Endothelial cell of umbilical vein (primary cell): ENCODE results near the gene SSTR5. TPM values are rescaled to one million over a fixed set of nuclear protein-coding genes. Genes with fewer than 3 reads are reported as not detected.

ENCODE experiments used
- BruUV-seq: library from RNA; stranded (reverse); fragments of 400-500 nt; replicated peaks from 2 replicates; lab custom pipeline; 2021; lab: Mats Ljungman, UMichigan
- CTCF ChIA-PET: fragments of 300-600, 350-600 bp; sonication (Branson Sonifier 250); formaldehyde crosslinking; loops from one replicate; lab custom pipeline; 2021; ENCODE audit warnings: antibody characterized with exemption, inconsistent platforms; lab: Charles Lee
- POLR2A ChIA-PET: fragments of 300-600, 350-600 bp; sonication (Branson Sonifier 250); formaldehyde crosslinking; loops from one replicate; lab custom pipeline; 2021; ENCODE audit warnings: antibody characterized with exemption, inconsistent platforms; lab: Charles Lee
- DNase-seq: peaks from one replicate; pipeline ENCODE4 v3.0.0-alpha.2; 2011; ENCODE audit warnings: low read depth, low spot score
- FAIRE-seq: peaks from 2 replicates; lab custom pipeline; 2011; peaks lifted over from hg19 to GRCh38; lab: Jason Lieb, UNC
- H2AFZ ChIP-seq: 2 replicates; pipeline ENCODE4 v1.6.0; 2012; ENCODE audit warnings: low read depth, low read length, control low read depth, inconsistent platforms
- H3K27ac ChIP-seq: 2 replicates; pipeline ENCODE4 v1.5.1; 2011; ENCODE audit warnings: low read depth, mild to moderate bottlenecking, control low read depth, low read length, moderate library complexity; ENCODE audit not compliant: insufficient read depth
- H3K27me3 ChIP-seq, 2 experiments: 2 replicates each; pipeline versions ENCODE4 v1.6.0 to v1.6.1; 2011; ENCODE audit warnings: low read length in 2 of 2, mixed read lengths in 1 of 2; ENCODE audit not compliant: control insufficient read depth in 2 of 2, insufficient read depth in 2 of 2
- H3K36me3 ChIP-seq, 2 experiments: 2 replicates in 1 of 2; 3 replicates in 1 of 2; pipeline ENCODE4 v1.5.1; 2011; ENCODE audit warnings: low read length in 2 of 2, mild to moderate bottlenecking in 1 of 2, moderate library complexity in 1 of 2; ENCODE audit not compliant: control insufficient read depth in 2 of 2, insufficient read depth in 2 of 2; ENCODE audit errors: extremely low read depth in 1 of 2
- H3K4me1 ChIP-seq: 3 replicates; pipeline ENCODE4 v1.5.1; 2011; ENCODE audit warnings: mild to moderate bottlenecking, low read length; ENCODE audit not compliant: control insufficient read depth, insufficient read depth; ENCODE audit errors: extremely low read depth
- H3K4me2 ChIP-seq: 2 replicates; pipeline ENCODE4 v1.6.1; 2011; ENCODE audit warnings: low read length, control low read depth, mixed read lengths; ENCODE audit not compliant: insufficient read depth
- H3K4me3 ChIP-seq, 3 experiments: fragments of 200-600 bp in 1 of 3; sonication (generic), shearing (Covaris generic) in 1 of 3; replicated peaks in 1 of 3; 2 replicates each; pipeline ENCODE4 v1.5.1; 2011 to 2016; ENCODE audit warnings: control low read depth in 3 of 3, low read length in 3 of 3, mild to moderate bottlenecking in 2 of 3, inconsistent platforms in 1 of 3, low read depth in 1 of 3, moderate library complexity in 1 of 3; ENCODE audit not compliant: insufficient read depth in 1 of 3
- H3K79me2 ChIP-seq: 2 replicates; pipeline ENCODE4 v1.6.0; 2012; ENCODE audit warnings: low read length, inconsistent platforms; ENCODE audit not compliant: control insufficient read depth, insufficient read depth
- H3K9ac ChIP-seq: replicated peaks from 2 replicates; pipeline ENCODE3; 2011; ENCODE audit warnings: low read length, control low read depth; ENCODE audit not compliant: insufficient read depth; ENCODE audit errors: extremely low read depth
- H3K9me1 ChIP-seq: replicated peaks from 3 replicates; pipeline ENCODE4 v1.6.0; 2011; ENCODE audit warnings: mild to moderate bottlenecking, low read length; ENCODE audit not compliant: control insufficient read depth, insufficient read depth; ENCODE audit errors: extremely low read depth
- H3K9me3 ChIP-seq: replicated peaks from 2 replicates; pipeline ENCODE4 v1.5.1; 2012; ENCODE audit warnings: low read length, inconsistent platforms; ENCODE audit not compliant: control insufficient read depth, insufficient read depth
- H4K20me1 ChIP-seq: replicated peaks from 2 replicates; pipeline ENCODE3; 2011; ENCODE audit warnings: mild to moderate bottlenecking, low read length; ENCODE audit not compliant: control insufficient read depth, insufficient read depth; ENCODE audit errors: extremely low read depth
- CTCF ChIP-seq, 2 donors: IDR thresholded peaks; 1 replicate in 1 of 2; 2 replicates in 1 of 2; pipeline ENCODE4 v1.5.1; 2011; ENCODE audit warnings: low read length in 2 of 2, mild to moderate bottlenecking in 2 of 2, moderate library complexity in 2 of 2, control low read depth in 1 of 2, inconsistent platforms in 1 of 2, low read depth in 1 of 2; ENCODE audit not compliant: insufficient read depth in 1 of 2; ENCODE audit errors: extremely low read depth in 1 of 2
- EZH2 ChIP-seq: IDR thresholded peaks from 2 replicates; pipeline ENCODE4 v1.6.1; 2012; ENCODE audit warnings: borderline replicate concordance, low read depth, mild to moderate bottlenecking, moderate library complexity, low read length, inconsistent platforms; ENCODE audit not compliant: severe bottlenecking
- FOS ChIP-seq: IDR thresholded peaks from 2 replicates; pipeline ENCODE4 v1.6.1; 2011; ENCODE audit warnings: mild to moderate bottlenecking, low read length, moderate library complexity, borderline replicate concordance; ENCODE audit not compliant: insufficient read depth
- JUN ChIP-seq: IDR thresholded peaks from 2 replicates; pipeline ENCODE4 v1.6.1; 2011; ENCODE audit warnings: borderline replicate concordance, low read depth; ENCODE audit not compliant: insufficient read length, insufficient read depth
- MYC ChIP-seq: IDR thresholded peaks from one replicate; pipeline ENCODE4 v1.6.1; 2011; ENCODE audit warnings: mild to moderate bottlenecking, low read depth, low read length
- POLR2A ChIP-seq: IDR thresholded peaks from 2 replicates; pipeline ENCODE4 v1.6.1; 2012; ENCODE audit warnings: low read depth, mild to moderate bottlenecking, control low read depth, low read length
- POLR2AphosphoS5 ChIP-seq: IDR thresholded peaks from 2 replicates; pipeline ENCODE4 v1.6.1; 2012; ENCODE audit warnings: low read depth, mild to moderate bottlenecking, control low read depth, low read length, moderate library complexity; ENCODE audit not compliant: insufficient read depth
- dilution Hi-C: fragments of 300-500 bp; cut with MboI; formaldehyde crosslinking; loops from one replicate; pipeline ENCODE4 v1.15.0; 2019; ENCODE audit warnings: low sequenced_read_pairs; ENCODE audit not compliant: extremely low pct_ligation_motif_present
- intact Hi-C: fragments of 100-400 bp; cut with micrococcal nuclease; formaldehyde crosslinking; loops from one replicate; pipeline ENCODE4 v1.10.0; 2022
- polyA plus RNA-seq, 4 experiments: library from polyadenylated mRNA; depleted of rRNA in 3 of 4; stranded (reverse) in 3 of 4; unstranded in 1 of 4; fragments of >200 nt; gene quantifications; 2 replicates each; pipeline versions ENCODE4 v1.2.1 to v1.2.3, GENCODE V29; 2011 to 2012; ENCODE audit warnings: missing spikeins in 1 of 4
- total RNA-seq: library from RNA; stranded (reverse); gene quantifications from 2 replicates; pipeline ENCODE4 v1.2.3, GENCODE V29; 2021
- TF ChIP-seq, protein P1 (sequence below): IDR thresholded peaks from 2 replicates; pipeline ENCODE4 v1.6.1; 2011; ENCODE audit not compliant: insufficient read depth, insufficient read length

The SSTR5 gene
- total and polyA plus RNA-seq, 2 donors (not counting 3 experiments of a cell fraction or from before 2014, with no cell fraction given), result 0.24 to 0.52 TPM

DNA sequence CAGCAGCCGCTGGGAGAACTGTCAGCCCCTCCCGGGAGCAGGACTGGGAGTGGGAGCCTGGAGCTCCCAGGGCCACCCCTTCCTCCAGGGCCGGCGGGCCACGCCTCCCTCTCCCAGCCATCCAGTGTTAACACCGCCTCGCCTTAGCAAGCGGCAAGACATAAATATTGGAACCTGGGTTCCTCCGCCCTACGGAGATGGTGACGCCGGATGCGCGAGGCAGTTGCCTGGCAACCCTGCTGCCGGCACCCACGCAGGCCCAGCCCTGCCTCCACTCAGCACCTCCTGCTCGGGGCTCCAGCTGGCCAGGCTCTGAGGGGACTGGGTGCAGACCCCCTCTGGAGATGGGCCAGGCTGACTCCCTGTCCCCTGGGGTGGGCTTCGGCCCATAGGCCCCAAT lies 52.9 kb downstream of the SSTR5 start:
- Histone ChIP-seq H3K4me3 (no peak overlapping the region), H3K9me3 (no peaks in the 10 kb centered on the region), H3K4me1 (no peaks in the 10 kb centered on the region), H3K4me2 (no peak overlapping the region), H3K9me1 (no peaks in the 10 kb centered on the region), H4K20me1 (no peaks in the 10 kb centered on the region), H3K27ac (no peak overlapping the region), H3K36me3 (no peaks in the 10 kb centered on the region), H2AFZ (no peak overlapping the region), H3K27me3 (no peaks in the 10 kb centered on the region), H3K79me2 (no peaks in the 10 kb centered on the region), H3K9ac (no peak overlapping the region)
- dilution Hi-C loops, result no loop called here
- TF ChIP-seq MYC (no peak), FOS (no peak), JUN (no peak), POLR2A (no peak), CTCF (IDR thresholded peaks at IDR 0.05; ENCODE audit: extremely low read depth in 1 of 2, insufficient read depth in 1 of 2, low read depth in 1 of 2, low read length in 2 of 2) (no peak), EZH2 (no peak), POLR2AphosphoS5 (no peak)
- TF ChIP-seq, protein P1, sequence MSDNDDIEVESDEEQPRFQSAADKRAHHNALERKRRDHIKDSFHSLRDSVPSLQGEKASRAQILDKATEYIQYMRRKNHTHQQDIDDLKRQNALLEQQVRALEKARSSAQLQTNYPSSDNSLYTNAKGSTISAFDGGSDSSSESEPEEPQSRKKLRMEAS, result no peak
- no TSS peak for BruUV-seq
- ChIA-PET CTCF (interaction anchor here (1.4 kb wide), 1 partner anchor 22 kb away, joined by 3 read pairs; no protein-coding TSS in a partner anchor), POLR2A (no interaction called here)
- FAIRE-seq (no peak), DNase-seq (no peak)
- intact Hi-C loops, result no loop called here
